OCI-LY7 (cell line): ENCODE data around the gene CCDC78. TPM values are rescaled to one million over a fixed set of nuclear protein-coding genes. Genes with fewer than 3 reads are reported as not detected.

Experiments
- BruUV-seq: library from RNA; stranded (reverse); fragments of 400-500 nt; replicated peaks from 2 replicates; lab custom pipeline; 2021; lab: Mats Ljungman, UMichigan
- CTCF ChIA-PET: fragments of 300-600 bp; sonication (Branson Sonifier 250); formaldehyde crosslinking; loops from one replicate; lab custom pipeline; 2022; ENCODE audit warnings: antibody characterized with exemption; ENCODE audit not compliant: unreplicated experiment; lab: Charles Lee
- POLR2A ChIA-PET: fragments of 300-600 bp; sonication (Branson Sonifier 250); formaldehyde crosslinking; loops from one replicate; lab custom pipeline; 2022; ENCODE audit warnings: antibody characterized with exemption; lab: Charles Lee
- DNase-seq: peaks from one replicate; pipeline ENCODE4 v3.0.0-alpha.2; 2015; ENCODE audit warnings: low spot score
- H2AFZ ChIP-seq: fragments of 200-600 bp; sonication (generic), shearing (Covaris generic); 2 replicates; pipeline ENCODE4 v1.6.1; 2014; ENCODE audit warnings: mild to moderate bottlenecking, antibody characterized with exemption, low read length, moderate library complexity
- H3K27ac ChIP-seq: fragments of 200-600 bp; sonication (generic); 2 replicates; pipeline ENCODE4 v1.5.1; 2014; ENCODE audit warnings: mixed run types, low read depth, mild to moderate bottlenecking, moderate library complexity, low read length, inconsistent platforms; ENCODE audit not compliant: poor library complexity, severe bottlenecking
- H3K36me3 ChIP-seq: fragments of 200-600 bp; sonication (generic); 2 replicates; pipeline ENCODE4 v1.6.1; 2014; ENCODE audit warnings: mild to moderate bottlenecking, antibody characterized with exemption, low read length, moderate library complexity, mixed read lengths; ENCODE audit not compliant: insufficient read depth
- H3K4me1 ChIP-seq: fragments of 200-600 bp; sonication (generic); 2 replicates; pipeline ENCODE4 v1.5.1; 2014; ENCODE audit warnings: mild to moderate bottlenecking, low read length; ENCODE audit not compliant: insufficient read depth, poor library complexity, severe bottlenecking
- H3K4me2 ChIP-seq: fragments of 200-600 bp; sonication (generic); 2 replicates; pipeline ENCODE4 v1.6.1; 2014; ENCODE audit warnings: mild to moderate bottlenecking, low read length
- H3K4me3 ChIP-seq: fragments of 200-600 bp; sonication (generic); 2 replicates; pipeline ENCODE4 v1.5.1; 2014; ENCODE audit warnings: mild to moderate bottlenecking, low read depth, low read length; ENCODE audit not compliant: poor library complexity, severe bottlenecking
- H3K79me2 ChIP-seq: fragments of 200-600 bp; sonication (generic); 2 replicates; pipeline ENCODE4 v1.6.1; 2016; ENCODE audit warnings: low read depth, mild to moderate bottlenecking, low read length, moderate library complexity, mixed read lengths; ENCODE audit not compliant: insufficient read depth
- H3K9me2 ChIP-seq: fragments of 200-600 bp; sonication (generic); 2 replicates; pipeline ENCODE4 v1.6.1; 2016; ENCODE audit warnings: mild to moderate bottlenecking, low read length, mixed read lengths; ENCODE audit not compliant: insufficient read depth
- H3K9me3 ChIP-seq: fragments of 200-600 bp; sonication (generic); 2 replicates; pipeline ENCODE4 v1.6.1; 2014; ENCODE audit warnings: mild to moderate bottlenecking, mixed run types, low read length, mixed read lengths
- H4K20me1 ChIP-seq: fragments of 200-600 bp; sonication (generic); 2 replicates; pipeline ENCODE4 v1.6.1; 2014; ENCODE audit warnings: mild to moderate bottlenecking, antibody characterized with exemption, low read length, moderate library complexity, mixed read lengths; ENCODE audit not compliant: insufficient read depth
- EZH2phosphoT487 ChIP-seq: fragments of 200-600 bp; sonication (generic); IDR thresholded peaks from 2 replicates; pipeline ENCODE4 v1.6.1; 2018; ENCODE audit warnings: low read depth, borderline replicate concordance, mild to moderate bottlenecking, mixed run types, antibody characterized with exemption, low read length, moderate library complexity, mixed read lengths
- intact Hi-C: fragments of 100-400 bp; cut with micrococcal nuclease; formaldehyde crosslinking; loops from one replicate; pipeline ENCODE4 v1.10.0; 2022; ENCODE audit not compliant: unreplicated experiment
- total RNA-seq, 2 experiments: library from RNA; depleted of rRNA in 1 of 2; stranded (reverse); fragments of >200 nt in 1 of 2; shearing (Covaris generic) in 1 of 2; gene quantifications; 2 replicates each; pipeline ENCODE4 v1.2.3, GENCODE V29; 2014 to 2022
- TF ChIP-seq, protein P1 (sequence below): fragments of 200-600 bp; sonication (generic); conservative IDR thresholded peaks from 2 replicates; pipeline ENCODE4 v1.5.1; 2014; ENCODE audit warnings: mild to moderate bottlenecking, antibody characterized with exemption, low read length, moderate library complexity, mixed read lengths

CCDC78 gene
- total RNA-seq, 2 experiments from 2014 or later: 25.8 to 57.9 TPM

GRCh38 chr16:678858-679813 is 47.1 kb downstream of the CCDC78 start:
- Histone ChIP-seq H3K79me2 (peaks cover 25% of the 10 kb centered on the region; the same call in 1 of the 2 replicates), H3K27ac (no peak overlapping the region), H3K4me2 (peak overlapping the region; percentile 88), H3K9me3 (no peaks in the 10 kb centered on the region), H2AFZ (no peak overlapping the region), H3K4me1 (peaks cover 35% of the 10 kb centered on the region), H3K9me2 (no peaks in the 10 kb centered on the region), H3K36me3 (peaks cover 28% of the 10 kb centered on the region), H4K20me1 (peaks cover 5% of the 10 kb centered on the region; the same call in 1 of the 2 replicates), H3K4me3 (peak overlapping the region; percentile 58)
- ChIA-PET CTCF (interaction anchor here (0.6 kb wide), 1 partner anchor 110 kb away, joined by 3 read pairs; no protein-coding TSS in a partner anchor), POLR2A (interaction anchor here (0.6 to 1.2 kb wide), 2 partner anchors 9 to 263 kb away, joined by 3 to 4 read pairs; no protein-coding TSS in a partner anchor)
- no TSS peak for BruUV-seq
- peak; percentile 64 for DNase-seq
- TF ChIP-seq, protein P1, sequence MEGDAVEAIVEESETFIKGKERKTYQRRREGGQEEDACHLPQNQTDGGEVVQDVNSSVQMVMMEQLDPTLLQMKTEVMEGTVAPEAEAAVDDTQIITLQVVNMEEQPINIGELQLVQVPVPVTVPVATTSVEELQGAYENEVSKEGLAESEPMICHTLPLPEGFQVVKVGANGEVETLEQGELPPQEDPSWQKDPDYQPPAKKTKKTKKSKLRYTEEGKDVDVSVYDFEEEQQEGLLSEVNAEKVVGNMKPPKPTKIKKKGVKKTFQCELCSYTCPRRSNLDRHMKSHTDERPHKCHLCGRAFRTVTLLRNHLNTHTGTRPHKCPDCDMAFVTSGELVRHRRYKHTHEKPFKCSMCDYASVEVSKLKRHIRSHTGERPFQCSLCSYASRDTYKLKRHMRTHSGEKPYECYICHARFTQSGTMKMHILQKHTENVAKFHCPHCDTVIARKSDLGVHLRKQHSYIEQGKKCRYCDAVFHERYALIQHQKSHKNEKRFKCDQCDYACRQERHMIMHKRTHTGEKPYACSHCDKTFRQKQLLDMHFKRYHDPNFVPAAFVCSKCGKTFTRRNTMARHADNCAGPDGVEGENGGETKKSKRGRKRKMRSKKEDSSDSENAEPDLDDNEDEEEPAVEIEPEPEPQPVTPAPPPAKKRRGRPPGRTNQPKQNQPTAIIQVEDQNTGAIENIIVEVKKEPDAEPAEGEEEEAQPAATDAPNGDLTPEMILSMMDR: no peak
- TF ChIP-seq EZH2phosphoT487: no peak
- intact Hi-C loops: loop anchor here (1.0 kb wide), 1 partner anchor 11 kb away; the partner anchor contains the start of gene RHOT2

DNA sequence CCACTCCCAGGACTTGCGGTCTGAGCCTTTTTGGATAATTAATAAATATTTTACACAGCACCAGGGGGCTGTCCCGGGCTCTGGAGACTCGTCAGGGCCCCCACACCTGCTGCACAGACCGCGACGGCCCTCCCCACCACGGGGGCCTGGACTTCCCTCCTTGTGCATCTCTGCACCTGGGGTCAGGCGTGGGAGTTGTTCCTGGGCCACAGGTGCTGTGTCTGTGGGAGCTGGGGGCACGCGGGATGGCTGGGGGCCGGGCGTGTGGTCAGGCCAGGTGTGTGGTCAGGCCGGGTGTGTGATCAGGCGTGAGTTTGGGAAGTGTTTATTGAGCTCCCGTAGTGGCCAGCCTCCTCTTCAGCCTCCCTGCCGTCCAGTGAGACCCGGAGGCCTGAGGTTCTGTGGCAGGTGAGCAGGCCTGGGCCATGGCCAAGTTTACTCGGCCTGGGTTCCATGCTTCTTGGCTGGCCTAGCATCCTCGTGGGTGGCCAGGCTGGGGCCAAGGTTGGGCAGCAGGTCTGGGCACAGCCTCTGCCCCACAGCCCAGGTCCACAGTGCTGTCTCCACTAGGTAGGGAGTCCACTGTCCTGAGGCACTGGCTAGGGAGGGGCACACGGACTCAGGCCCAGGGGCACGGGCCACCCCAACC is 47.9 kb downstream of the CCDC78 start:
- H2AFZ ChIP-seq: no peak overlapping the region
- H3K4me3 ChIP-seq: no peak overlapping the region
- TF ChIP-seq, protein P1: no peak
- no peak for TF ChIP-seq EZH2phosphoT487
- H3K36me3 ChIP-seq: peaks cover 32% of the 10 kb centered on the region
- intact Hi-C loops: no loop called here
- POLR2A ChIA-PET: interaction anchor here (1.2 kb wide), 1 partner anchor 8 kb away, joined by 4 read pairs; no protein-coding TSS in a partner anchor
- peaks cover 20% of the 10 kb centered on the region; the same call in 1 of the 2 replicates for H3K79me2 ChIP-seq
- no peaks in the 10 kb centered on the region for H3K9me3 ChIP-seq
- no peaks in the 10 kb centered on the region for H3K9me2 ChIP-seq
- H3K4me1 ChIP-seq: peaks cover 31% of the 10 kb centered on the region
- CTCF ChIA-PET: interaction anchor here (0.6 kb wide), 1 partner anchor 110 kb away, joined by 3 read pairs; no protein-coding TSS in a partner anchor
- no peak overlapping the region for H3K27ac ChIP-seq
- no TSS peak for BruUV-seq
- H4K20me1 ChIP-seq: peaks cover 5% of the 10 kb centered on the region; the same call in 1 of the 2 replicates
- no peak overlapping the region for H3K4me2 ChIP-seq
- no peak for DNase-seq
